Coronary artery (tissue), 2 donors: Measurements from ENCODE around the gene MYO15B.

Experiments used
- DNase-seq: peaks from one replicate; pipeline ENCODE4 v3.0.0-alpha.2; 2017; ENCODE audit warnings: low spot score
- H3K27ac ChIP-seq, 2 donors: fragments of 200-600 bp; sonication (generic); one replicate each; pipeline ENCODE4 v1.5.1; 2016 to 2019
- H3K4me3 ChIP-seq: fragments of 200-600 bp; sonication (generic); 2 replicates; pipeline ENCODE4 v1.5.1; 2016; ENCODE audit warnings: mild to moderate bottlenecking, moderate library complexity
- CTCF ChIP-seq: fragments of 200-600 bp; sonication (generic); IDR thresholded peaks from one replicate; pipeline ENCODE4 v1.5.1; 2019; ENCODE audit warnings: antibody characterized with exemption

The MYO15B gene

GRCh38 chr17:75604034-75604695 is 16.6 kb downstream of the MYO15B start:
- no peak for TF ChIP-seq CTCF
- H3K4me3 ChIP-seq = no peak overlapping the region
- DNase-seq = no peak
- H3K27ac ChIP-seq = no peak overlapping the region

- DNase-seq = no peak
- no peak overlapping the region for H3K4me3 ChIP-seq
- TF ChIP-seq CTCF = no peak
- no peak overlapping the region for H3K27ac ChIP-seq
Observed at GRCh38 chr17:75605790-75606189, 18.2 kb downstream of the MYO15B start.

- H3K27ac ChIP-seq = no peak overlapping the region
- DNase-seq = no peak
- H3K4me3 ChIP-seq = no peak overlapping the region
- TF ChIP-seq CTCF = no peak
Observed at GRCh38 chr17:75607086-75607485, 19.5 kb downstream of the MYO15B start.

GRCh38 chr17:75610103-75610984 is 22.7 kb downstream of the MYO15B start:
- DNase-seq = no peak
- no peak for TF ChIP-seq CTCF
- Histone ChIP-seq H3K4me3 (no peak overlapping the region), H3K27ac (no peak overlapping the region)

GRCh38 chr17:75611851-75612429 is 24.3 kb downstream of the MYO15B start:
- no peak overlapping the region for H3K27ac ChIP-seq
- TF ChIP-seq CTCF = no peak
- H3K4me3 ChIP-seq = no peak overlapping the region
- DNase-seq = no peak

GRCh38 chr17:75612906-75613626 is 25.5 kb downstream of the MYO15B start:
- TF ChIP-seq CTCF = no peak

More at GRCh38 chr17:75612906-75613626, 25.5 kb downstream of the MYO15B start:
- Histone ChIP-seq H3K27ac (no peak overlapping the region), H3K4me3 (no peak overlapping the region)
- no peak for DNase-seq
